CD4-positive, CD25-positive, alpha-beta regulatory T cell (primary cell): ENCODE measurements around the gene CTBP2. TPM values are rescaled to one million over a fixed set of nuclear protein-coding genes. Genes with fewer than 3 reads are reported as not detected.
"Not testable (repeated sequence)": the region's sequence is repeated elsewhere in the genome, so short reads cannot be mapped to it uniquely, and the experiment has no call there.

Source experiments
- ATAC-seq, 2 donors: fragments of 150-1000 bp; cut with Tn5 transposase; one replicate each; pipeline ENCODE4 v1.10.0; 2021; ENCODE audit warnings: low read depth in 2 of 2, moderate number of reproducible peaks in 2 of 2, moderate library complexity in 1 of 2
- DNase-seq, 3 donors: peaks; one replicate each; pipeline versions ENCODE4 v3.0.0 to v3.0.0-alpha.2; 2012 to 2022; ENCODE audit warnings: mixed read lengths in 1 of 3
- H3K27ac ChIP-seq: one replicate; pipeline ENCODE4 v1.7.0; 2013; ENCODE audit warnings: mild to moderate bottlenecking, low read length; ENCODE audit not compliant: insufficient read depth, poor library complexity, severe bottlenecking
- H3K27me3 ChIP-seq: one replicate; pipeline ENCODE4 v1.7.0; 2013; ENCODE audit warnings: low read length; ENCODE audit not compliant: control insufficient read depth, insufficient read depth
- H3K36me3 ChIP-seq: one replicate; pipeline ENCODE4 v1.7.0; 2013; ENCODE audit warnings: mild to moderate bottlenecking, low read length, moderate library complexity; ENCODE audit not compliant: control insufficient read depth, insufficient read depth
- H3K4me1 ChIP-seq: 2 replicates; pipeline ENCODE4 v1.7.0; 2013; ENCODE audit warnings: mild to moderate bottlenecking, low read length; ENCODE audit not compliant: insufficient read depth, control insufficient read depth, poor library complexity, severe bottlenecking
- H3K4me3 ChIP-seq: one replicate; pipeline ENCODE4 v1.7.0; 2013; ENCODE audit warnings: low read depth, mild to moderate bottlenecking, low read length, moderate library complexity
- H3K9me3 ChIP-seq, 2 experiments: 1 replicate in 1 of 2; 2 replicates in 1 of 2; pipeline ENCODE4 v1.7.0; 2013; ENCODE audit warnings: low read length in 2 of 2, mild to moderate bottlenecking in 1 of 2, moderate library complexity in 1 of 2; ENCODE audit not compliant: control insufficient read depth in 2 of 2
- H3K27ac Mint-ChIP-seq, 3 donors: one replicate each; pipeline ENCODE4 v1.8.0; 2020 to 2022; ENCODE audit warnings: mild to moderate bottlenecking in 3 of 3, mixed read lengths in 3 of 3, moderate library complexity in 2 of 3
- H3K27me3 Mint-ChIP-seq: one replicate; pipeline ENCODE4 v1.8.0; 2022; ENCODE audit warnings: mild to moderate bottlenecking, mixed read lengths
- H3K36me3 Mint-ChIP-seq: one replicate; pipeline ENCODE4 v1.8.0; 2020; ENCODE audit warnings: mixed read lengths
- H3K4me1 Mint-ChIP-seq, 4 donors: one replicate each; pipeline ENCODE4 v1.8.0; 2020 to 2022; ENCODE audit warnings: mixed read lengths in 4 of 4, mild to moderate bottlenecking in 1 of 4
- H3K4me3 Mint-ChIP-seq, 4 donors: one replicate each; pipeline ENCODE4 v1.8.0; 2020 to 2022; ENCODE audit warnings: mild to moderate bottlenecking in 4 of 4, mixed read lengths in 4 of 4, moderate library complexity in 3 of 4
- H3K9me3 Mint-ChIP-seq, 7 donors: one replicate each; pipeline ENCODE4 v1.8.0; 2020 to 2022; ENCODE audit warnings: mixed read lengths in 7 of 7, mild to moderate bottlenecking in 3 of 7, moderate library complexity in 2 of 7
- polyA plus RNA-seq, 4 donors: library from polyadenylated mRNA; unstranded; fragments of 300-500 nt; fragmentation: Illumina TruSeq; gene quantifications; one replicate each; pipeline ENCODE4 v1.2.3, GENCODE V29; 2021
- total RNA-seq: library from RNA; stranded (reverse); gene quantifications from one replicate; pipeline ENCODE4 v1.2.3, GENCODE V29; 2022

The CTBP2 gene
- total and polyA plus RNA-seq, 5 donors from 2014 or later, result 0.10 to 0.49 (median 0.13) TPM; not detected in 2

DNA sequence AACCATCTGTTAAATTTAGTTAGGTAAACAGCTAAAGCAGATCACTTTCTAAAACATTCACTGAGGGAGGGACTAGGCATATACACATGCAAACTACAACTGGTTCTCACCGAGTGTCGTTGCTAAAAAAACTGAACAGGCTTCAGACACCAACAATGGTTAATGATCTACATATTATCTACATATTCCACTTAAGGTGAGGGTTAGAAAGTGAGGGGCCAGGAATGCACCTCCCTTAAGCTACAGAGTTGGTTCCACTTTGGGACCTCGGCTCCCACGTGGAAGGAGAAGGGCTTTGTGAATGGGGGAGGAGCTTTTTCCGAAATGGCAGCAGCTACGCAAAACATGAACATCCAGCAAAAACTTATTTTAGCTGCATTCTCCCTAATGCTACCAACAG is 5.8 kb downstream of the CTBP2 start:
- Histone ChIP-seq H3K9me3 (no peaks in the 10 kb centered on the region), H3K36me3 (no peaks in the 10 kb centered on the region), H3K4me1 (no peaks in the 10 kb centered on the region), H3K27me3 (peaks cover 33% of the 10 kb centered on the region), H3K4me3 (no peak overlapping the region), H3K27ac (no peak overlapping the region)
- peaks cover 0 to 9% (median 5%) of the 10 kb centered on the region in 4 donors for H3K4me1 Mint-ChIP-seq
- peaks cover 0 to 4% (median 0%) of the 10 kb centered on the region in 7 donors for H3K9me3 Mint-ChIP-seq
- ATAC-seq (no peak), DNase-seq (no peak)
- peaks cover 52% of the 10 kb centered on the region for H3K27me3 Mint-ChIP-seq
- no peak overlapping the region for H3K27ac Mint-ChIP-seq
- no peak overlapping the region for H3K4me3 Mint-ChIP-seq
- H3K36me3 Mint-ChIP-seq, result no peaks in the 10 kb centered on the region

DNA sequence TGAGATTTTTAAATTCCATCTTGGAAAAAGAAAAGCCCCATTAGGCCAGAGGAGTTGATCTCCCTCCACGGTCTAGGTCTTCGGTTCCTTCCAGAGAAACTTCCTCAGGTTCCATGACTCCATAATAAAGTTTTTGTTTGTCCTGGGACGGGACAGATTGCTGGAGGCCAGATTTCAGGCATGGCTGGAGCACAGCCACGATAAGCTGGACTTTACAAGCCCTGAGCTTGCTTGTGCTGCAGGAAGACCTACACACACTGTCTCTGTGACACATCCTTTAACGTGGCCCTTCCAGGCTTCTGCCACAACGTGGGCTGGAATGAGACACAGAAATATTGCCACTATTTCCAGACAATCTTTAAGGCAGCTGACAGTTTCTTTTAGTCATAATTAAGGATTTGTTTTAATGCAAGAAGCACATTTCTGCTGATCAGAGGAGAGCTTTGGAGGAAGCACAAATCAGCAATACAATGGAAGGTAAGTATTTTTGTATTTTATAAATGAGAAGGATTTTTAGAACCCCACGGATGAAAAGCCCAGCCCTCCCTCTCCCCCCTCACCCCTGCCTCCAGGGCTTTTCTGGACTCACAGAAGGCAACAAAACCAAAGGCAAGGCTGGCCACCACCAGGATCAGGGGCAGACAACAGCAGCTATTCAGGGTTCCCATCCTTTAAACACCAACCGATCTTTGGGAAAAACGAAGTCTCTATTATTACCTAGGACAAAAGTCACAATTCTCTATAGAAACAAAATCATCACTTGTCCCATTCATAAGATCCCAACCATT is 6.5 kb downstream of the CTBP2 start:
- no peak overlapping the region for H3K4me3 Mint-ChIP-seq
- no peak for ATAC-seq
- H3K36me3 Mint-ChIP-seq, result no peaks in the 10 kb centered on the region
- H3K27me3 Mint-ChIP-seq, result peaks cover 57% of the 10 kb centered on the region
- Histone ChIP-seq H3K27me3 (peaks cover 33% of the 10 kb centered on the region), H3K9me3 (no peaks in the 10 kb centered on the region), H3K4me3 (no peak overlapping the region), H3K27ac (no peak overlapping the region), H3K4me1 (no peaks in the 10 kb centered on the region), H3K36me3 (no peaks in the 10 kb centered on the region)
- H3K27ac Mint-ChIP-seq, result no peak overlapping the region
- no peak for DNase-seq
- peaks cover 0 to 4% (median 0%) of the 10 kb centered on the region in 7 donors for H3K9me3 Mint-ChIP-seq
- H3K4me1 Mint-ChIP-seq, result peaks cover 0 to 9% (median 5%) of the 10 kb centered on the region in 4 donors

GRCh38 chr10:125152450-125153368 is 7.7 kb downstream of the CTBP2 start:
- peaks cover 0 to 4% (median 0%) of the 10 kb centered on the region in 4 donors for H3K4me1 Mint-ChIP-seq
- Histone ChIP-seq H3K27ac (no peak overlapping the region), H3K4me1 (no peaks in the 10 kb centered on the region), H3K36me3 (no peaks in the 10 kb centered on the region), H3K9me3 (no peaks in the 10 kb centered on the region), H3K27me3 (peaks cover 28% of the 10 kb centered on the region), H3K4me3 (no peak overlapping the region)
- H3K36me3 Mint-ChIP-seq, result no peaks in the 10 kb centered on the region
- H3K27me3 Mint-ChIP-seq, result peaks cover 48% of the 10 kb centered on the region
- no peak overlapping the region for H3K27ac Mint-ChIP-seq
- DNase-seq (no peak), ATAC-seq (no peak)
- H3K4me3 Mint-ChIP-seq, result no peak overlapping the region
- peaks cover 0 to 4% (median 0%) of the 10 kb centered on the region in 7 donors for H3K9me3 Mint-ChIP-seq

DNA sequence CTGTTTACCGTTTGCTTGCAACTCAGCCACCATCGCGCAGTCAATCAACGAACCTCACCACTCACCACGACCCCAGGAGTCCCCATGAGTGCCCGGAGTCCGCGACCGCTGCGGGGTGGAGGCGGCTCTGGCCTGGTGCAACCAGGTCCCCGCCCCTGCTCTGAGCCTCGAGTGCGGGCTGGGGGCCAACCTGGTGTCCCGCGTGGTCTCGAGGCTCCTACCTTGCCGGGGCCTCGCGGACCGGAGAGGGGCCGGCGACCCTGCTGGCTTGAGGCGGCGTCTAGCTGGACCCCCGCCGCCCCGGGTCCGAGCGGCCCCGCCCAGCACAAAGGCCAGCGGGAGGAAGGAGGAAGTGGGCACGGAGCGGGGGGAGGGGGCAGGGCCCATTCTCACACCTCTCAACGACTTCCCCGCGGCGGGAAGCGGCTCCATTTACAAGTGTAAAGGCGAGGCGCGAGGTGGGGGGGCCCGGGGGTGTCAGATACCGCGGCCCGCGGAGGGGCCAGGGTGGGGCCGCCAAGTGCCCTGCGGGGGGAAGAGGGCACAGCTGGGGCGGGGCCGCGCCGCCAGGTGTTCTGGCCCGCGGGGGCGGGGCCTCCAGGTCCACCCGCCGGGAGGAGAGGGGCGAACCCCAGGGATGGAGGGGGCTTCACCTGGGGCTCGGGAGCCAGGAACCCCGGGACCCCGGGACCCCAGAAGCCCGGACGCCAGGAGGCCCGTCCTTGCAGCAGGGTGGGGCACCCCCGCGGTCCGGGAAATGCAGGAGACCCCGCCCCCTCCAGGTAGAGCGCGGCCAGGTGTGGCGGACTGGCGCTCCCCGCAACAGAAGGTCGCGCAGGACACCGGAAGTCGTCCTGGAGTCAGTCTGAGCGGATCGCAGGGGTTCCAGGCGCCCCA is 8.6 kb downstream of the CTBP2 start:
- no peaks in the 10 kb centered on the region for H3K36me3 ChIP-seq
- ATAC-seq (no peak), DNase-seq (no peak)
- H3K4me3 ChIP-seq, result no peak overlapping the region
- Mint-ChIP-seq H3K4me3 (no peak overlapping the region), H3K27ac (no peak overlapping the region), H3K4me1 (peaks cover 0 to 2% (median 0%) of the 10 kb centered on the region in 4 donors), H3K9me3 (peaks cover 0 to 5% (median 0%) of the 10 kb centered on the region in 7 donors), H3K36me3 (no peaks in the 10 kb centered on the region), H3K27me3 (peaks cover 39% of the 10 kb centered on the region)
- H3K27me3 ChIP-seq, result peaks cover 19% of the 10 kb centered on the region
- H3K27ac ChIP-seq, result no peak overlapping the region
- no peaks in the 10 kb centered on the region for H3K4me1 ChIP-seq
- H3K9me3 ChIP-seq, result no peaks in the 10 kb centered on the region

GRCh38 chr10:125151170-125151552 is 9.2 kb downstream of the CTBP2 start:
- peaks cover 0 to 5% (median 0%) of the 10 kb centered on the region in 7 donors for H3K9me3 Mint-ChIP-seq
- H3K4me1 ChIP-seq, result no peaks in the 10 kb centered on the region
- peaks cover 14% of the 10 kb centered on the region for H3K27me3 ChIP-seq
- no peak overlapping the region for H3K27ac Mint-ChIP-seq
- no peak overlapping the region for H3K27ac ChIP-seq
- H3K36me3 Mint-ChIP-seq, result no peaks in the 10 kb centered on the region
- ATAC-seq (no peak), DNase-seq (no peak)
- no peak overlapping the region for H3K4me3 ChIP-seq
- H3K4me3 Mint-ChIP-seq, result no peak overlapping the region
- no peaks in the 10 kb centered on the region for H3K36me3 ChIP-seq
- peaks cover 41% of the 10 kb centered on the region for H3K27me3 Mint-ChIP-seq
- H3K9me3 ChIP-seq, result no peaks in the 10 kb centered on the region
- peaks cover 0 to 2% (median 0%) of the 10 kb centered on the region in 4 donors for H3K4me1 Mint-ChIP-seq

GRCh38 chr10:125150376-125151083 is 9.8 kb downstream of the CTBP2 start:
- H3K4me3 Mint-ChIP-seq, H3K9me3 ChIP-seq, DNase-seq, H3K27ac Mint-ChIP-seq, H3K4me1 ChIP-seq, H3K36me3 ChIP-seq, H3K4me1 Mint-ChIP-seq, H3K36me3 Mint-ChIP-seq, H3K4me3 ChIP-seq, H3K27ac ChIP-seq, ATAC-seq, H3K27me3 ChIP-seq, H3K9me3 Mint-ChIP-seq: not testable (repeated sequence)
- H3K27me3 Mint-ChIP-seq, result peaks cover 34% of the 10 kb centered on the region

DNA sequence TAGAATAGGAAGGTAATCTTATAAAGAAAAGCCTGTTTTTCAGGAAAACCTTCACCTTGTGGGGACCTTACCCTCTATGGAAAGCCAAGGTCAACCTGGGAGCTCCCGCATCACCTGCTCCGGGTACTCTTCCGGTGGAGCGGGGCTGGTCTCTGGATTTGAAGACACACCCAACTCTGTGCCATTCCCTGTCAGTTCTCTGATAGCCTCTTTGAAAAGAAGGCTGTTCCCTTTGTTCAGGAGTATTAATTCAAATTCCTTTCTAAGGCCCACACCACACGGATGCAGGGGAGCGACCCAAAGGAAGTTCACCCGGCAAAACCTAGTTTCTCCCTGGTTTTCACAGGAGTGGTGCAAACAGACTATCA is 10.7 kb downstream of the CTBP2 start:
- Histone ChIP-seq H3K9me3 (no peaks in the 10 kb centered on the region), H3K27ac (no peak overlapping the region), H3K4me1 (no peaks in the 10 kb centered on the region), H3K4me3 (no peak overlapping the region), H3K36me3 (no peaks in the 10 kb centered on the region), H3K27me3 (peaks cover 6% of the 10 kb centered on the region)
- ATAC-seq (no peak), DNase-seq (no peak)
- peaks cover 0 to 3% (median 0%) of the 10 kb centered on the region in 7 donors for H3K9me3 Mint-ChIP-seq
- H3K27ac Mint-ChIP-seq, result no peak overlapping the region
- H3K36me3 Mint-ChIP-seq, result no peaks in the 10 kb centered on the region
- H3K4me3 Mint-ChIP-seq, result no peak overlapping the region
- H3K4me1 Mint-ChIP-seq, result peaks cover 0 to 2% (median 0%) of the 10 kb centered on the region in 4 donors
- peaks cover 27% of the 10 kb centered on the region for H3K27me3 Mint-ChIP-seq
